Measurements from ENCODE around the gene DHX40. TPM values are rescaled to one million over a fixed set of nuclear protein-coding genes. Genes with fewer than 3 reads are reported as not detected.
A peak's percentile ranks its signal among the peaks of the same experiment; 100 is the strongest.
"Not testable (repeated sequence)": the region's sequence is repeated elsewhere in the genome, so short reads cannot be mapped to it uniquely, and the experiment has no call there.

DHX40 gene
- total RNA-seq, 1 experiment from 2014 or later = 22.9 TPM

DNA sequence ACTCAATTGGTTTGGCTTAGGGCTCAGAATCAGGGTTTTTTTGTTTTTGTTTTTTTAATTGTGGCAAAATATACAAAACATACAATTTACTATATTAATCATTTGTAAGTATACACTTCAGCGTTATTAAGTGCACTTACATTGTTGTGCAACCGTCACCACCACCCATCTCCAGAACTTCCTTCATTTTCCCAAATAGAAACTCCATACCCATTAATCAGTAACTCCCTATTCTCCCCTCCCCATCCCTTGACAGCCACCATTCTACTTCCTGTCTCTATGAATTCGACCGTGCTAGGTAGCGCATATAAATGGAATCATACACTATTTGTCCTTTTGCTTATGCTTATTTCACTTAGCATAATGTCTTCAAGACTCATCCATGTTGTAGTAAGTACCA is 45.2 kb upstream of the DHX40 start:
- Histone ChIP-seq H3K4me3 (ENCODE audit: low read depth, low read length, poor library complexity, severe bottlenecking) (no peak overlapping the region), H3K27me3 (replicated peaks; ENCODE audit: insufficient read depth, low read depth, low read length, poor library complexity) (peaks cover 2% of the 10 kb centered on the region), H3K27ac (ENCODE audit: low read depth, low read length, poor library complexity, severe bottlenecking) (no peak overlapping the region), H3K36me3 (ENCODE audit: insufficient read depth, low read length, poor library complexity, severe bottlenecking) (no peaks in the 10 kb centered on the region), H3K4me1 (ENCODE audit: insufficient read depth, low read length, poor library complexity, severe bottlenecking) (peaks cover 3% of the 10 kb centered on the region), H3K9me3 (ENCODE audit: low read depth, low read length, poor library complexity, severe bottlenecking) (no peaks in the 10 kb centered on the region)
- DNase-seq (ENCODE audit: low spot score) = no peak
- intact Hi-C loops (cut with micrococcal nuclease; ENCODE audit: unreplicated experiment) = loop anchor here (10.0 kb wide), 2 partner anchors 165 to 515 kb away; no protein-coding TSS in a partner anchor
- CTCF ChIA-PET = no interaction called here
- TF ChIP-seq, protein P1, sequence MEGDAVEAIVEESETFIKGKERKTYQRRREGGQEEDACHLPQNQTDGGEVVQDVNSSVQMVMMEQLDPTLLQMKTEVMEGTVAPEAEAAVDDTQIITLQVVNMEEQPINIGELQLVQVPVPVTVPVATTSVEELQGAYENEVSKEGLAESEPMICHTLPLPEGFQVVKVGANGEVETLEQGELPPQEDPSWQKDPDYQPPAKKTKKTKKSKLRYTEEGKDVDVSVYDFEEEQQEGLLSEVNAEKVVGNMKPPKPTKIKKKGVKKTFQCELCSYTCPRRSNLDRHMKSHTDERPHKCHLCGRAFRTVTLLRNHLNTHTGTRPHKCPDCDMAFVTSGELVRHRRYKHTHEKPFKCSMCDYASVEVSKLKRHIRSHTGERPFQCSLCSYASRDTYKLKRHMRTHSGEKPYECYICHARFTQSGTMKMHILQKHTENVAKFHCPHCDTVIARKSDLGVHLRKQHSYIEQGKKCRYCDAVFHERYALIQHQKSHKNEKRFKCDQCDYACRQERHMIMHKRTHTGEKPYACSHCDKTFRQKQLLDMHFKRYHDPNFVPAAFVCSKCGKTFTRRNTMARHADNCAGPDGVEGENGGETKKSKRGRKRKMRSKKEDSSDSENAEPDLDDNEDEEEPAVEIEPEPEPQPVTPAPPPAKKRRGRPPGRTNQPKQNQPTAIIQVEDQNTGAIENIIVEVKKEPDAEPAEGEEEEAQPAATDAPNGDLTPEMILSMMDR (conservative IDR thresholded peaks at IDR 0.05; ENCODE audit: low read depth, low read length) = no peak
- no peak for TF ChIP-seq EZH2 (IDR thresholded peaks at IDR 0.05; ENCODE audit: borderline replicate concordance, low read depth, low read length, poor library complexity, severe bottlenecking)
- BruUV-seq (replicated peaks) = no TSS peak
- POLR2A ChIA-PET (ENCODE audit: low non-redundant PET) = no interaction called here

GRCh38 chr17:59521465-59522126 is 43.8 kb upstream of the DHX40 start:
- BruUV-seq (replicated peaks) = no TSS peak
- CTCF ChIA-PET = interaction anchor here (0.5 to 0.9 kb wide), 5 partner anchors 8 to 344 kb away, joined by 3 to 5 read pairs (median 3); no protein-coding TSS in a partner anchor
- Histone ChIP-seq H3K36me3 (ENCODE audit: insufficient read depth, low read length, poor library complexity, severe bottlenecking) (no peaks in the 10 kb centered on the region), H3K27me3 (replicated peaks; ENCODE audit: insufficient read depth, low read depth, low read length, poor library complexity) (peaks cover 16% of the 10 kb centered on the region), H3K27ac (ENCODE audit: low read depth, low read length, poor library complexity, severe bottlenecking) (no peak overlapping the region), H3K4me3 (ENCODE audit: low read depth, low read length, poor library complexity, severe bottlenecking) (no peak overlapping the region), H3K9me3 (ENCODE audit: low read depth, low read length, poor library complexity, severe bottlenecking) (no peaks in the 10 kb centered on the region), H3K4me1 (ENCODE audit: insufficient read depth, low read length, poor library complexity, severe bottlenecking) (peaks cover 3% of the 10 kb centered on the region)
- POLR2A ChIA-PET (ENCODE audit: low non-redundant PET) = no interaction called here
- intact Hi-C loops (cut with micrococcal nuclease; ENCODE audit: unreplicated experiment) = loop anchor here (10.0 kb wide), 2 partner anchors 163 to 513 kb away; no protein-coding TSS in a partner anchor
- DNase-seq (ENCODE audit: low spot score) = peak; percentile 78
- TF ChIP-seq EZH2 (IDR thresholded peaks at IDR 0.05; ENCODE audit: borderline replicate concordance, low read depth, low read length, poor library complexity, severe bottlenecking) = no peak
- TF ChIP-seq, protein P1 (conservative IDR thresholded peaks at IDR 0.05; ENCODE audit: low read depth, low read length) = peak; percentile 89

DNA sequence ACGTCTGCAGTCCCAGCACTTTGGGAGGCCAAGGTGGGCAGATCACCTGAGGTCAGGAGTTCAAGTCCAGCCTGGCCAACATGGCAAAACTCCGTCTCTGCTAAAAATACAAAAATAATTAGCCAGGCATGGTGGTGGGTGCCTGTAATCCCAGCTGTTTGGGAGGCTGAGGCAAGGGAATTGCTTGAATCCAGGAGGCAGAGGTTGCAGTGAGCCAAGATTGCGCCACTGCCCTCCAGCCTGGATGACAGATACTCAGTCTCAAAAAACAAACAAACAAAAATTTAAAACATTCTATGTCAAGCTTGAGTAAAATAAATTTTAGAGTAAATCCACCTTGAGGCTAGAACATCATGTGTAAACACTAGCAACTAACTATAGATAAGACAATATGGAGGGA is 40.5 kb upstream of the DHX40 start:
- DNase-seq (ENCODE audit: low spot score); H3K4me3 ChIP-seq (ENCODE audit: low read depth, low read length, poor library complexity, severe bottlenecking); H3K36me3 ChIP-seq (ENCODE audit: insufficient read depth, low read length, poor library complexity, severe bottlenecking); H3K9me3 ChIP-seq (ENCODE audit: low read depth, low read length, poor library complexity, severe bottlenecking); H3K27ac ChIP-seq (ENCODE audit: low read depth, low read length, poor library complexity, severe bottlenecking); CTCF ChIA-PET; H3K4me1 ChIP-seq (ENCODE audit: insufficient read depth, low read length, poor library complexity, severe bottlenecking); POLR2A ChIA-PET (ENCODE audit: low non-redundant PET); BruUV-seq (replicated peaks): not testable (repeated sequence)
- peaks cover 31% of the 10 kb centered on the region for H3K27me3 ChIP-seq (replicated peaks; ENCODE audit: insufficient read depth, low read depth, low read length, poor library complexity)
- intact Hi-C loops (cut with micrococcal nuclease; ENCODE audit: unreplicated experiment) = loop anchor here (10.0 kb wide), 2 partner anchors 160 to 510 kb away; no protein-coding TSS in a partner anchor

GRCh38 chr17:59525668-59526067 is 39.7 kb upstream of the DHX40 start:
- Histone ChIP-seq H3K4me1 (ENCODE audit: insufficient read depth, low read length, poor library complexity, severe bottlenecking) (peaks cover 3% of the 10 kb centered on the region), H3K27me3 (replicated peaks; ENCODE audit: insufficient read depth, low read depth, low read length, poor library complexity) (peaks cover 34% of the 10 kb centered on the region), H3K4me3 (ENCODE audit: low read depth, low read length, poor library complexity, severe bottlenecking) (no peak overlapping the region), H3K9me3 (ENCODE audit: low read depth, low read length, poor library complexity, severe bottlenecking) (no peaks in the 10 kb centered on the region), H3K27ac (ENCODE audit: low read depth, low read length, poor library complexity, severe bottlenecking) (no peak overlapping the region), H3K36me3 (ENCODE audit: insufficient read depth, low read length, poor library complexity, severe bottlenecking) (no peaks in the 10 kb centered on the region)
- intact Hi-C loops (cut with micrococcal nuclease; ENCODE audit: unreplicated experiment) = loop anchor here (10.0 kb wide), 2 partner anchors 159 to 509 kb away; no protein-coding TSS in a partner anchor
- ChIA-PET CTCF (no interaction called here), POLR2A (ENCODE audit: low non-redundant PET) (no interaction called here)
- TF ChIP-seq, protein P1 (conservative IDR thresholded peaks at IDR 0.05; ENCODE audit: low read depth, low read length) = no peak
- TF ChIP-seq EZH2 (IDR thresholded peaks at IDR 0.05; ENCODE audit: borderline replicate concordance, low read depth, low read length, poor library complexity, severe bottlenecking) = no peak
- no peak for DNase-seq (ENCODE audit: low spot score)
- BruUV-seq (replicated peaks) = no TSS peak

Measured in A673 (cell line).